Fibroblast of lung (primary cell): ENCODE results near the gene RARRES2. TPM values are rescaled to one million over a fixed set of nuclear protein-coding genes. Genes with fewer than 3 reads are reported as not detected.
"Not testable (repeated sequence)": the region's sequence is repeated elsewhere in the genome, so short reads cannot be mapped to it uniquely, and the experiment has no call there.

Experiments
- DNase-seq, 2 donors: peaks; one replicate each; pipeline versions ENCODE4 v3.0.0 to v3.0.0-alpha.2; 2010; ENCODE audit warnings: low read depth in 2 of 2
- H2AFZ ChIP-seq: 2 replicates; pipeline ENCODE4 v1.5.1; 2012; ENCODE audit warnings: low read length, control low read depth, inconsistent platforms
- H3K27ac ChIP-seq: 2 replicates; pipeline ENCODE4 v1.5.1; 2011; ENCODE audit warnings: low read length, control low read depth; ENCODE audit not compliant: insufficient read depth
- H3K27me3 ChIP-seq: 2 replicates; pipeline ENCODE4 v1.5.1; 2011; ENCODE audit warnings: mild to moderate bottlenecking, low read length; ENCODE audit not compliant: control insufficient read depth, insufficient read depth
- H3K36me3 ChIP-seq: 2 replicates; pipeline ENCODE4 v1.5.1; 2011; ENCODE audit warnings: low read length; ENCODE audit not compliant: control insufficient read depth, insufficient read depth
- H3K4me1 ChIP-seq: 2 replicates; pipeline ENCODE4 v1.5.1; 2011; ENCODE audit warnings: low read length; ENCODE audit not compliant: control insufficient read depth, insufficient read depth; ENCODE audit errors: extremely low read depth
- H3K4me2 ChIP-seq: 2 replicates; pipeline ENCODE4 v1.5.1; 2011; ENCODE audit warnings: low read length, control low read depth; ENCODE audit not compliant: insufficient read depth; ENCODE audit errors: extremely low read depth
- H3K4me3 ChIP-seq, 4 experiments: fragments of 200-600 bp in 1 of 4; sonication (generic) in 1 of 4; replicated peaks in 1 of 4; 2 replicates each; pipeline ENCODE4 v1.5.1; 2011 to 2016; ENCODE audit warnings: low read length in 4 of 4, low read depth in 3 of 4, mild to moderate bottlenecking in 3 of 4, control low read depth in 2 of 4, inconsistent platforms in 1 of 4, mixed read lengths in 1 of 4; ENCODE audit not compliant: insufficient read depth in 1 of 4; ENCODE audit errors: control extremely low read depth in 1 of 4
- H3K79me2 ChIP-seq: 2 replicates; pipeline ENCODE4 v1.5.1; 2012; ENCODE audit warnings: mild to moderate bottlenecking, low read length, inconsistent platforms; ENCODE audit not compliant: control insufficient read depth, insufficient read depth
- H3K9ac ChIP-seq: 2 replicates; pipeline ENCODE4 v1.5.1; 2011; ENCODE audit warnings: mild to moderate bottlenecking, low read length, control low read depth; ENCODE audit not compliant: insufficient read depth
- H3K9me3 ChIP-seq: 2 replicates; pipeline ENCODE4 v1.5.1; 2012; ENCODE audit warnings: low read depth, low read length; ENCODE audit not compliant: control insufficient read depth, insufficient read depth
- H4K20me1 ChIP-seq: 2 replicates; pipeline ENCODE4 v1.5.1; 2011; ENCODE audit warnings: low read length; ENCODE audit not compliant: control insufficient read depth, insufficient read depth; ENCODE audit errors: extremely low read depth
- polyA plus RNA-seq, 2 donors: library from polyadenylated mRNA; depleted of rRNA in 1 of 2; stranded (reverse) in 1 of 2; unstranded in 1 of 2; fragments of >200 nt; gene quantifications; 2 replicates each; pipeline ENCODE4 v1.2.1, GENCODE V29; 2011 to 2012; ENCODE audit warnings: missing spikeins in 1 of 2
- total RNA-seq: library from RNA; depleted of rRNA; stranded (reverse); fragments of >200 nt; gene quantifications from 2 replicates; pipeline ENCODE4 v1.2.1, GENCODE V29; 2014

Gene RARRES2
- total and polyA plus RNA-seq, 2 donors (not counting 1 experiment from before 2014, with no cell fraction given) = 65.6 to 67.0 TPM

DNA sequence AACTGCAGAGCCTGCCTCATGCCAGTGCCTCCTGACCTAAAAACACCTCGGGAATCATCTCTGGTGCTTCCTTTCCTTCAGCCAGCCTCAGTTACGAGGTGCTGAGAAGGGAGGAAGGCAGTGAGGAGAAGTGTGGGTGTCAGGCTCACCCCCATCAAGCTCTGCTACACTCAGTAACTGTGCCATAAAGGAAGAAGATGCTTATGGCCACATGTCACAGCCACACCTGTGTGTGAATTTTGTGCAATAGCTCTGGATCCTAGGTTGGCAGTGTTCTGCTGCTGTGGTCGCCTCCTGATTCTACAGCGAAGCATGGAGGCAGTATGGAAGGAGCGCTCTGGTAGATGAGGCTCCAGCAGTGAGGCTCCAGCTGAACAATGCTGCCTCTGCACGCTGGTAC lies 52.6 kb downstream of the RARRES2 start:
- H3K4me2 ChIP-seq, DNase-seq, H2AFZ ChIP-seq, H3K9ac ChIP-seq, H3K9me3 ChIP-seq, H3K4me3 ChIP-seq, H3K79me2 ChIP-seq, H3K36me3 ChIP-seq, H3K27me3 ChIP-seq, H3K27ac ChIP-seq, H4K20me1 ChIP-seq, H3K4me1 ChIP-seq: not testable (repeated sequence)

Other genes with a start within 250 kb of the RARRES2 start
- 0.33 and 1.0 TPM in 2 replicates for gene LRRC61, start 18.3 kb downstream of the RARRES2 start, total RNA-seq
- 0.03 and 0.10 TPM in 2 replicates for gene LRRC61, start 18.3 kb downstream of the RARRES2 start, polyA plus RNA-seq
- gene ACTR3C, start 18.1 kb downstream of the RARRES2 start, total RNA-seq = 0.50 and 2.6 TPM in 2 replicates
- 0.05 and 0.09 TPM in 2 replicates for gene ACTR3C, start 18.1 kb downstream of the RARRES2 start, polyA plus RNA-seq
- 26.7 and 41.3 TPM in 2 replicates for gene REPIN1, start 27.2 kb upstream of the RARRES2 start, total RNA-seq
- gene REPIN1, start 27.2 kb upstream of the RARRES2 start, polyA plus RNA-seq = 20.8 and 29.2 TPM in 2 replicates
- gene ZNF775, start 37.7 kb upstream of the RARRES2 start, total RNA-seq = 7.7 and 9.6 TPM in 2 replicates
- 1.2 TPM in 2 replicates for gene ZNF775, start 37.7 kb upstream of the RARRES2 start, polyA plus RNA-seq
- under 0.01 TPM in 2 replicates for gene GIMAP8, start 109.0 kb upstream of the RARRES2 start, total RNA-seq
- gene GIMAP8, start 109.0 kb upstream of the RARRES2 start, polyA plus RNA-seq = not detected in 2 replicates
- not detected in 2 replicates for gene GIMAP7, start 173.2 kb upstream of the RARRES2 start, total RNA-seq
- not detected in 2 replicates for gene GIMAP7, start 173.2 kb upstream of the RARRES2 start, polyA plus RNA-seq
- gene GIMAP4, start 225.8 kb upstream of the RARRES2 start, total RNA-seq = not detected in 2 replicates
- not detected in 2 replicates for gene GIMAP4, start 225.8 kb upstream of the RARRES2 start, polyA plus RNA-seq